HL-60 (cell line): ENCODE data around the gene SEMA7A.
"Not testable (repeated sequence)": the region's sequence is repeated elsewhere in the genome, so short reads cannot be mapped to it uniquely, and the experiment has no call there.

Experiments
- DNase-seq, 2 experiments: peaks; one replicate each; pipeline ENCODE4 v3.0.0-alpha.2; 2010 to 2020; ENCODE audit warnings: low read depth in 1 of 2, low spot score in 1 of 2
- H3K27ac ChIP-seq: fragments of 250-450 bp; sonication (Bioruptor Pico); replicated peaks from 2 replicates; pipeline ENCODE4 v1.5.1; 2020; ENCODE audit warnings: mild to moderate bottlenecking, moderate library complexity
- H3K27me3 ChIP-seq: fragments of 250-450 bp; sonication (Bioruptor Pico); 2 replicates; pipeline ENCODE4 v1.5.1; 2021; ENCODE audit warnings: mild to moderate bottlenecking, moderate library complexity; ENCODE audit not compliant: insufficient read depth, poor library complexity, severe bottlenecking
- H3K4me3 ChIP-seq: replicated peaks from 2 replicates; pipeline ENCODE4 v1.5.1; 2011; ENCODE audit warnings: mild to moderate bottlenecking, control low read depth, low read length; ENCODE audit not compliant: insufficient read depth
- CTCF ChIP-seq: IDR thresholded peaks from one replicate; pipeline ENCODE4 v1.5.1; 2011; ENCODE audit warnings: low read length, control low read depth, inconsistent platforms; ENCODE audit not compliant: insufficient read depth
- GABPA ChIP-seq: IDR thresholded peaks from 2 replicates; pipeline ENCODE4 v1.6.1; 2012; ENCODE audit warnings: low read depth
- POLR2AphosphoS5 ChIP-seq: IDR thresholded peaks from 2 replicates; pipeline ENCODE4 v1.6.1; 2012; ENCODE audit warnings: low read depth
- REST ChIP-seq: IDR thresholded peaks from 2 replicates; pipeline ENCODE4 v1.6.1; 2012; ENCODE audit warnings: low read depth; ENCODE audit not compliant: insufficient replicate concordance
- SPI1 ChIP-seq: IDR thresholded peaks from 2 replicates; pipeline ENCODE4 v1.6.1; 2012; ENCODE audit warnings: low read depth, mild to moderate bottlenecking, borderline replicate concordance

SEMA7A gene

GRCh38 chr15:74460298-74460697 lies 26.5 kb upstream of the SEMA7A start:
- peak overlapping the region; percentile 77 for H3K27ac ChIP-seq
- TF ChIP-seq POLR2AphosphoS5 (no peak), GABPA (no peak), REST (no peak), SPI1 (peak; percentile 7; the same call in 1 of the 2 replicates)
- DNase-seq = no peak
- peak overlapping the region; percentile 91 for H3K4me3 ChIP-seq
- no peaks in the 10 kb centered on the region for H3K27me3 ChIP-seq

- H3K27me3 ChIP-seq, H3K27ac ChIP-seq, DNase-seq, H3K4me3 ChIP-seq: not testable (repeated sequence)
Observed at GRCh38 chr15:74459798-74460197, 26.0 kb upstream of the SEMA7A start.

GRCh38 chr15:74458473-74458872 lies 24.7 kb upstream of the SEMA7A start:
- Histone ChIP-seq H3K27ac (no peak overlapping the region), H3K4me3 (no peak overlapping the region), H3K27me3 (no peaks in the 10 kb centered on the region)
- TF ChIP-seq SPI1 = no peak
- TF ChIP-seq CTCF = no peak
- no peak for TF ChIP-seq GABPA
- no peak for TF ChIP-seq POLR2AphosphoS5
- no peak for TF ChIP-seq REST
- no peak for DNase-seq

- not testable (repeated sequence) for H3K27ac ChIP-seq, DNase-seq, H3K27me3 ChIP-seq, H3K4me3 ChIP-seq
Observed at GRCh38 chr15:74457036-74457435, 23.3 kb upstream of the SEMA7A start.

- H3K27ac ChIP-seq = no peak overlapping the region
- no peaks in the 10 kb centered on the region for H3K27me3 ChIP-seq
- TF ChIP-seq SPI1 (peak; percentile 58; the same call in 1 of the 2 replicates), CTCF (no peak)
- no peak overlapping the region for H3K4me3 ChIP-seq
- DNase-seq = no peak
Observed at GRCh38 chr15:74454764-74455500, 21.2 kb upstream of the SEMA7A start.
